Measurements from ENCODE around the gene GNAI3. TPM values are rescaled to one million over a fixed set of nuclear protein-coding genes. Genes with fewer than 3 reads are reported as not detected.

Gene GNAI3
- total and polyA plus RNA-seq, 2 of the 13 experiments (the other 11 are each of a cell fraction or from before 2014, with no cell fraction given), result 4.3 to 9.0 TPM

- no peak for TF ChIP-seq KDM1A (CRISPR knock-in tag; IDR thresholded peaks at IDR 0.05)
- no peak for TF ChIP-seq ZBED4 (CRISPR knock-in tag; IDR thresholded peaks at IDR 0.05; ENCODE audit: borderline replicate concordance)
- TF ChIP-seq ZNF546 (CRISPR knock-in tag; conservative IDR thresholded peaks at IDR 0.05), result 0 out of 2 replicates have a peak, but pooled peaks have one; percentile 60
- no peak for TF ChIP-seq NFYC (CRISPR knock-in tag; IDR thresholded peaks at IDR 0.05)
- TF ChIP-seq TGIF2 (CRISPR knock-in tag; IDR thresholded peaks at IDR 0.05), result no peak
- 0 out of 2 replicates have a peak, but pooled peaks have one; percentile 57 for TF ChIP-seq ZNF484 (CRISPR knock-in tag; IDR thresholded peaks at IDR 0.05; ENCODE audit: borderline replicate concordance, low read depth)
- TF ChIP-seq CBX2 (IDR thresholded peaks at IDR 0.05; ENCODE audit: low read depth, low read length), result no peak
- no peak for TF ChIP-seq CBX2 (CRISPR knock-in tag; IDR thresholded peaks at IDR 0.05; ENCODE audit: low read depth)
- peak; percentile 86; the same call in 1 of the 2 replicates for TF ChIP-seq YEATS2 (CRISPR knock-in tag; IDR thresholded peaks at IDR 0.05; ENCODE audit: borderline replicate concordance)
- peak; percentile 84 for TF ChIP-seq ARNT2 (CRISPR knock-in tag; IDR thresholded peaks at IDR 0.05; ENCODE audit: low read depth)
- TF ChIP-seq CHD2 (IDR thresholded peaks at IDR 0.05; ENCODE audit: low read depth, low read length), result no peak
- TF ChIP-seq DMTF1 (CRISPR knock-in tag; IDR thresholded peaks at IDR 0.05), result 0 out of 2 replicates have a peak, but pooled peaks have one; percentile 58
- no peak for TF ChIP-seq IKZF1 (IDR thresholded peaks at IDR 0.05)
- no peak for TF ChIP-seq MED8 (CRISPR knock-in tag; IDR thresholded peaks at IDR 0.05; ENCODE audit: insufficient replicate concordance)
- peak; percentile 89 for TF ChIP-seq REPIN1 (CRISPR knock-in tag; IDR thresholded peaks at IDR 0.05; ENCODE audit: borderline replicate concordance, low read depth)
- TF ChIP-seq GATAD1 (CRISPR knock-in tag; IDR thresholded peaks at IDR 0.05), result peak; percentile 93
- TF ChIP-seq UBTF (CRISPR knock-in tag; IDR thresholded peaks at IDR 0.05), result peak; percentile 74; the same call in 1 of the 2 replicates
- no peak for TF ChIP-seq ZNF33A (CRISPR knock-in tag; IDR thresholded peaks at IDR 0.05; ENCODE audit: borderline replicate concordance)
- no peak for TF ChIP-seq GPN1 (CRISPR knock-in tag; IDR thresholded peaks at IDR 0.05; ENCODE audit: borderline replicate concordance)
Measured at GRCh38 chr1:109548321-109549267, at the start of gene GNAI3 (continued).
